NCI-H2196 treated with DMSO at 0.1 percent for 48 hours (cell line): Measurements from ENCODE around the gene PMP22.
A peak's percentile ranks its signal among the peaks of the same experiment; 100 is the strongest.
"Not testable (repeated sequence)": the region's sequence is repeated elsewhere in the genome, so short reads cannot be mapped to it uniquely, and the experiment has no call there.

ENCODE experiments used
- DNase-seq: peaks from one replicate; lab custom pipeline; 2025; ENCODE audit not compliant: unreplicated experiment; lab: John Stamatoyannopoulos, UW

Gene PMP22

DNA sequence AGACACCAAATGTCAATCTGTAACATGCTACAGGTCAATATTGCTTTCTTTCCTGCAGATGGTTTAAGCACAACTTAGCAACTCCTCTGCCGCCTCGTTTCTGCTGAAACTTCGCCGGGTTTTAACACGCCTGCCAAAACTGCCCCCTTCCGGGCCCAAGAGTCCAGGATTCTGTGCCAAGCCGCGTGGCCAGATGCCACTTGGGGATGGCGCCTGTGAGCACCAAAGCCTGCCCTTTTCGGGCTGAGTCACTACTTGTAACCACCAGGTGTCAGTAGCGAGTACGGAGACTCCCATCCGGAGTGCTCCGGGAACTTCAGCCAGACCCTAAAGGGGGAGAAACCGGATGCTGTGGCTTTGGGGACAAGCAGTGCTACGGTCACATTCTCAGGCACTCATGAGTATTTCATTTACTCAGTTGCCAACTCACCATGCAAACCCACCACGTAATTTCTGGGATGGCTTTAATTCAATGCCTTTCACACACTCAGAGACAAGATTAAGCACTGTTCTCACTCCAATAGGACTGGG, 7.8 kb downstream of the PMP22 start:
- DNase-seq = peak; percentile 34

- DNase-seq = no peak
These were observed 8.4 kb downstream of the PMP22 start for GRCh38 chr17:15256689-15257088.

- DNase-seq = no peak
These were observed 9.2 kb downstream of the PMP22 start for GRCh38 chr17:15255713-15256454.

DNA sequence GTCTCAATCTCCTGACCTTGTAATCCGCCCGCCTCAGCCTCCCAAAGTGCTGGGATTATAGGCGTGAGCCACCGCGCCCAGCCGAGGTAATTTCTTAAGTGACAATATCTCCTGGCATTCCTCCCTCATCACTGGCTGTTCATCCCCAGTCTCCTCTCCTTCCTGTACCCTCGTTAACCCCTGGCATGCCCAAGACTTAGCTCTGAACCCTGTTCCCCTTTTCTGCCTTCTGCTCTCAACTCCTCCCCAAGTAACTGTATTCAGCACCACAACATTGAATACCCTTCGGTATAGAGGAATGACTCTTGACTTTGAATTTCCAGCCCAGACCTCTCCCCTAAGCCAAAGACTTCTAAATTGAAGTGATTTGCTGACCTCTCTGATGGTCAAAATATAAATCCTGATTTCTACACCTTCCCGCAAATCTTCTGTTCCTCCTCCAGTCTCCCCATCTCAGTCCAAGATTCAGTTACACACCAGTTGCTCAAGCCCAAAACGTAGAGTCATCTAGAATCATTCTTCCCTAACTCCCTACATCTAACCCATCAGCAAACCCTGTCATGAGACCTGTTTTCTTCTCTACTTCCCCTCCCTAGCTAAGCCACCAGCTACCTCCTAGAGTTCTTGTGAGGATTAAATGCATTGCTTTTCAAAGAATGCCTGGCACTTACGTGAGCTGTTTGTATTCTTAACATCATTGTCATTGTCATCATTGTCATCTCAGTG, 14.8 kb downstream of the PMP22 start:
- no peak for DNase-seq

DNA sequence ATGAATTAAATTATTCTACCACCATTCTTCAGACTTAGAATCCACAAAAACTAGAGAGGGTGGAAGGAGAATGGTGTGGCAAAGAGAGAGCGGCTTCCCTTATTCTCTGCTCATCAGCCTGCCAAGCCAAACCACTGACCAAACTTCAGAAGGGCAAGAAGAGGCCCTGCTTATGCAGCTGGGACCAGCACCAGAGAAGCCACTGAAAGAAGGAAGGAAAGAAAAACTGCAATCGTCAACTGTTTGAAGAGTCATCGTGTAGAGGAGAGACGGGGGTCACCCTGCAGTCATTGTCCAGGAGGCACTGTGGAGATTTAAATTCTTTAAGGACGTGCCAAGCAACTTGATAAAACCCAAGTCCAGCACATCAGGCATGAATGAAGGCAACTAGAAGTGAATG, 15.6 kb downstream of the PMP22 start:
- DNase-seq = no peak

DNA sequence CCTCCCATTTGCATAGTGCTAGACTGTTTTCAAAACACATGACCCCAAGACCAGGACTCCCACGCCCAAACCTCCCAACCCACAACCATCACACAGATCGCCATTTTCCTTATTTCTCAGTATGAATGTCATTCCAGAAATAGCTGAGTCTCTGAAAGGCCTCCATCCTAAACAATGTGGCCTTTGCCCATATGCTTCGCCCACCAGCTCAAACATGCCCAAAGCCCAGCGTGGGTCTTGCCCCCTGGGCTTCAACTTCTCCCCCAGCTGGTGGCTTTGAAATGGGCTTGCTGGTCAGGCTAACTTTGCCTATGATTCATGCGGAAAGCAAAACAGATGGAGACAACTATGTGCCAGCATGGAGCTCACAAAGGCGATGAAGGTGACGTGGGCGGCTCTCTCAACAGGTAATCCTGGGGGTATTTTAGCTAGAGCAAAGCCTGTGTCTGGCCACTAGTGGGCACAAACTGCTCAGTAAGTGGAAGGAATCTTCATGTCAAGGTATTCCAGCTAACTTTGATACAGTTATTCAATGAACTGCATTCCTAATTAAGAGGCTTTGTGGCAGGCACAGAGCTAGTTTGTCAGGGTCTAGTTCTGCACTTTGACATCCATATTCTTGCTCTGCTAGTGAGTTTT, 17.1 kb downstream of the PMP22 start:
- no peak for DNase-seq

DNA sequence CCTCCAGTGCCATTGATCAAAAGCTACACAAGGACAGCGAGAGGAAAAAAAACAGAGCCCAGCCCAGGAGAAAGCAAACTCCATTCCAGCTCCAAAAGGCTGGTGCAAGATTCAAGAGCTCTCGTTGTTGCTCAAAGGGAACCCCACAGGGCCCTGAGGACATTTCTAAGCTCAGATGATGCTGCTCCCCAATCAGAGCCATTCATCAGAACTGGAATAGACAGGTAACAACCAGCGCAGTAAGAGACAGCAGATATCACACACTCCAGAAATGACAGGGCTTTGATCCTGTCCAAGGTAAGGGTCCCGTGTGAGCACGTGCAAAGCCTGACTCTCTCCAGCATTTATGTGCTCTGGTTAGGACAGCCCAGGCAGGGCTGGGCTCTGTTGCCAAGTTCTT, 20.1 kb downstream of the PMP22 start:
- DNase-seq = no peak

- no peak for DNase-seq
These were observed 24.5 kb downstream of the PMP22 start for GRCh38 chr17:15240644-15241043.

GRCh38 chr17:15239491-15239890, 25.6 kb downstream of the PMP22 start:
- DNase-seq = no peak

DNA sequence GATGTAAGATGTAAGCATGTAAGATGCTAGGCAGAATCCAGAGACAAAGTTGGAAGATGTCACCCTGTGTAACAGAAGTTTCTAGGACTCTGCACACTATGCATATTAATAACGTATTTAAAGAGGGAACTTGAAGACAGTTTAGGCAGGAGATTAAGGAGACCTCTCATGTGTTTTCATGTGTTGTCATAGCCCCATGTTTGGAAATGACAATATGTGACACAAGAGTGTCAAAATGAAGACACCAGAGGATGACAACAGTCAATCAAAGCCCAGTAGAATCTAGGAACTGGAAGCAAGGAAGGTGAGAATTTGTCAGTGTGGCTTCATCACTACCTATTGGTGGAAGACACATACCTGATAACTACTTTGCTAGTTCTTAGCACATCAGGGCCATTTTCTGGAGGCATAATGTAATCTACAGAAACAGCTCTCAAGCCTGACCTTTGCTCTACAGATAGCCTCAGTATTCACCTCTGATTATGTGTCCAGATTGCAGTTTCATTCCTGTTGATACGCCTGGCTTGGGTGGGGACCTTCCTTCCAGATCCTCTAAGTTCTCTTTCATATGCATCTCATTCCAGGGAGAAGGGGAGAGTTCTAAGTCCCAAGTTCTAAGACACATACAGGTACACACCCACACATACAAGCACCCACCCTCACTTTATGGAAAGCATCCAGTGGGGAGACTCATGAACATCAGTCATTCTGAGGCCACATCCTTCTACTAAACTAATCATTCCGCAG, 26.3 kb downstream of the PMP22 start:
- no peak for DNase-seq

DNA sequence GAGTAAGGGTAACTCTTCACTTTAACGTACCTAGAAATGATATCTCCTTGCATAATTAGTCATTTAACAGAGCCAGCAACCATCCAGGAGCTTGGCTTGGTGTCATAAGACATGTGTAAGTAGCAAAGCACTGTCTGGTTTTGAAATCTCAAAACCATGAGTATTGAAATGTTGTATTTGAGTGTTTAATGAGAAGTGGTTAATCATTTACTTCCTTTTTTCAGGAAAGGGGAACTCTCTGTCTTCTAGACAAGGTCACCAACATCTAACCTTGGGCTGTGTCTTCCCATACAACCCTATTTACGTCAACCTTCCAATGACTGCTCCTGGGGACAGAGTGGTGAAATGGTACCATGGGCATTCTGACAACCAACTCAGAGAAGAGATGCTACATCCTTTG, 27.1 kb downstream of the PMP22 start:
- no peak for DNase-seq

DNA sequence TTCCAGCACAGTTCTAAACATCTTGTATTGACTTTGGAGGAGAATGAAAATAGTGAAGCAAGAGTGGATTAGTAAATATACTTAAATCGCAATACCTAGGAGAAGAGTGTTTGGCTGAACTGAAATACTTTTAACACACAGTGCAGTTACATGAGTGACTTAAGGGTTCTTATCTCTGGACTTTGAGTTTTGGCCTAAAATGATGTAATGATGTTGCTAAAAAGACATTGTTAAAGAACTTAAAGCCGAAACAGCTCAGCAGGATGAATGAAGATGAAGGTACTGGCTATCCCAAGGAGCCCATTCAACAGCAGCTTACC, 28.1 kb downstream of the PMP22 start:
- no peak for DNase-seq

DNA sequence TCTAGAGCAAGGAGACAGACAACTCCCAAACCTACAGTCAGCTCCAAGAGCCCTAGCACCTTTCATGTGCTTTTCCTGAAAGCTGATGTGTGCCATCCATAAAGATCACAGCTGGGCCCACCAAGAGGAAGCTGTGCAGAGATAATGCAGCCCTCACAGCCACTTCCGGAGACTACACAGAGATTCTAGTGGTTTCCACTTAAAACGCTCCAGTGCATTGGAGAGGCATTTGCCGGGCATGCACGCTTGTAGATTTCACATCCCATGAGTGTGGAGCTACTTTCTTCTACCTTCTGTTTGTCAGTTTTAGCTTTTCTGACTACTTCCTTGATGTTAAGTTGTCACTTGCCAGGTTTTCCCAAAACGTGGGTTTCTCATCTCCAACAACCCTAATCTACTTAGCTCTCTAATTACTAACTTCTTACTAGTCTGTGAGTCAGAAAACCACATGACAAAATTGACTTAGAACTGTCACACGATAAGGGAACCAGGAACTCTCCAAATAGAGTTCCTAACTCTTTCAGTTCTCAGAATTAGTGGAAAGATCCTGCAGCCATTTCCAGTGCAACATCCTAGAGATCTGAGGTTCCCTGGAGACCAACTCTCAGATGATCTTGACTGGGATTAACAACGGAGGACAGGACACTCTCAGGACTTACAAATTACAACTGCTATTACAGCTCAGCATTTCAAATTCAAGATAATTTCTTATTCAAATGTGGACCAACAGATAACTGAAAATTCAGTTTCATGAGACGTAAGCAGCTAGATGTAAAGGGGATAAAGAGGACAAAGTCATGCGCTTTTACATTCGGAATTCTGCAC, 28.6 kb downstream of the PMP22 start:
- no peak for DNase-seq

DNA sequence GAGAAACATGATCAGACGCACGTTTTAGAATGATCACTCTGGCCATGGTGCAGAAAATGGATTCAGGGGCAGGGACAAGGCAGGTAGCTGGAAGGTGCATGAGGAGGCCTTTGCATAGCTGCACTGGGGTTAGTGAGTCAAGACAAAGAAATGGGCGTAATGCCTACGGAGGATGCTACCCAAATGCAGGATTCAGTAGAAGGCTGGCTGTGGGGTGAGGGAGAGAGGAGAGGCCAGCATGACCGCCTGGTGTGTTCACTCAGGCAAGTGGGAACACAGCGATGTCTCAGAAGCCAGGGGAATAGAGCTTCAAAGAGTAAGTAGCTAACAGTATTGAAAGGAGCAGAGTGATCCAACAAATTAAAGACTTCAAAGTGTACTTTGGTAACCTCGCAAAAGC, 31.2 kb downstream of the PMP22 start:
- no peak for DNase-seq

DNA sequence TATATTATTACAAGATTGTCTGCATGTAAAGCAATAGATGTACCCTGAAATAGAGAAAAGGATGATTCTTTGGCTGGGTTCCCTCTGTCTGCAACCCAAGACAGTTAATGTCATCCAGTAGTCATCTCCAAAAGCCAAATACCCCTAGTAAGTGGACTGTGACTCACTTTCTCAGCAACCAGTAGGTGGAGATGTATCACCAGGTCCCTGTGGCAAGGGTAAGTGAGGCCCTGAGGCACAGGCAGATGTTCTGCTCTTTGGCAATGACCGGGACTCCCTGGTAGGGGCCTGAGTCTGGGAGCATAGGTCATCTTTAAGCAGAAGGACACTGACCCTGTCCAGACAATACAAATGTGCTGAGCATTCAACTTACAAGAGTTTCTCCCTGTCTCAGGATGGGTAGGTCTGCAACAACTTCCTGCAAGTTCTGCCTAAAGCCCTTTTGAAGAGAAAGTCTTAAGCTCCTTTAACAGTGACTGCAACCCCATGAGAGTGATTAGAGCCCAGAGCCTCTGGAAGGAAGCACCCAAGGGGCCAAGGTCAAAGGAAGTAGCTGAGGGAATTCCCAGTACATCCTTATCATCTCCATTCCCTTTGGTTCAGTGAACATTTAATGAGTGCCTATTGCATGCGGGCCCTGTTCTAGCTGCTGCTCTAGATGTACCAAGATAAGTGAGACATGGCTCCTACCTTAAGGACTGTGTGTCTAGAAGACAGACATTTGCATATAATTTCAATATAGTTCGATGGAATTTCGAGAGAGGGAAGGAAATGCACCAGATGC, 31.9 kb downstream of the PMP22 start:
- no peak for DNase-seq

- no peak for DNase-seq
These were observed 32.6 kb downstream of the PMP22 start for GRCh38 chr17:15232517-15232915.

GRCh38 chr17:15231851-15232516, 33.1 kb downstream of the PMP22 start:
- DNase-seq = no peak

GRCh38 chr17:15230866-15231265, 34.3 kb downstream of the PMP22 start:
- DNase-seq = no peak

DNA sequence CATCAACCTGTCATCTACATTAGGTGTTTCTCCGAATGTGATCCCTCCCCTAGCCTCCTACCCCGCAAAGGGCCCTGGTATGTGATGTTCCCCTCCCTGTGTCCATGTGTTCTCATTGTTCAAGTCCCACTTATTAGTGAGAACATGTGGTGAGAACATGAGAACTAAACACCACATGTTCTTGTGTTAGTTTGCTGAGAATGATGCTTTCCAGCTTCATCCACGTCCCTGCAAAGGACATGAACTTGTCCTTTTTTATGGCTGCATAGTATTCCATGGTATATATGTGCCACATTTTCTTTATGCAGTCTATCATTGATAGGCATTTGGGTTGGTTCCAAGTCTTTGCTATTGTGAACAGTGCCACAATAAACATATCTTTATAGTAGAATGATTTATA, 43.3 kb downstream of the PMP22 start:
- not testable (repeated sequence) for DNase-seq
